Vagina (tissue), 2 donors: ENCODE data around the gene PDZK1IP1.

Experiments
- POLR2A ChIP-seq, 2 donors: fragments of 450-650 bp; IDR thresholded peaks; one replicate each; pipeline ENCODE4 v1.6.1; 2017; ENCODE audit warnings: antibody characterized with exemption in 2 of 2, mild to moderate bottlenecking in 2 of 2, moderate library complexity in 2 of 2
- TF ChIP-seq, protein P1 (sequence below), 3 experiments: fragments of 450-650 bp in 2 of 3; fragments of 200-600 bp in 1 of 3; sonication (generic) in 1 of 3; IDR thresholded peaks; one replicate each; pipeline ENCODE4 v1.5.1; 2017 to 2019; ENCODE audit warnings: antibody characterized with exemption in 3 of 3, mild to moderate bottlenecking in 2 of 3, moderate library complexity in 2 of 3

DNA sequence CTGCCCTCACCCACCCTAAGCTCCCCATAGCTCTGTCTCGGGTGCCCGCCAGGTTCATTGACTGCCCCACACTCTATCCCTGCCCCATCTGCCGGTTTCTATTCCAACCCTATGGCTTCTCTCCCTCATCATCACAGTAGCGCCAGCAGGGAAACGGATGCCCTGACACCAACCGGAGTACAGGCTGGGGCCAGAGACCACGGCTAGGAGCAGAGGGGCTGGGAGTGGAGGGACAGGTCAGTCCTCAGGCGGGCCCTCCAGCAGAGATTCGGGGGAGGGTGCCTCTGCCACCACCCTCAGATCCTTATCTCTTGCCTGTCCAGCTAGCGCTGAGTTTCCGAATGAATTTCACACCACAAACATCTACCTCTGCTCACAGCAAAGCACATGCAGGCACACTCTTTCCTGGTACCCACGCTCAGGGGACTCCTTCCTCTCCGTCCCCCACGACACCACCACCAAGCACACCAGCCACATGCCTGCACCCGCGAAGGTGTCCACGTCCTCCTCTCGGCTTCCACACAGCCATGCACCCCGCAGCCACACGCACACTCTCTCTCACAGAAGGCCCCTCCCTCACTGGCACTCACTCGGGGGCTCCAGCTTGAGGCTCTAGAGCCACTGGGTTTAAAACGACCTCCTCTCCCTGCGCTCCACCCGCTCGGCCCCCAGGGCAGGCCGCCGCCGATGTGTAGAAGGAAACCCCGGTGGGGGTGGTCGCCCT lies 35.0 kb upstream of the PDZK1IP1 start:
- TF ChIP-seq POLR2A (IDR thresholded peaks at IDR 0.05): no peak
- TF ChIP-seq, protein P1, sequence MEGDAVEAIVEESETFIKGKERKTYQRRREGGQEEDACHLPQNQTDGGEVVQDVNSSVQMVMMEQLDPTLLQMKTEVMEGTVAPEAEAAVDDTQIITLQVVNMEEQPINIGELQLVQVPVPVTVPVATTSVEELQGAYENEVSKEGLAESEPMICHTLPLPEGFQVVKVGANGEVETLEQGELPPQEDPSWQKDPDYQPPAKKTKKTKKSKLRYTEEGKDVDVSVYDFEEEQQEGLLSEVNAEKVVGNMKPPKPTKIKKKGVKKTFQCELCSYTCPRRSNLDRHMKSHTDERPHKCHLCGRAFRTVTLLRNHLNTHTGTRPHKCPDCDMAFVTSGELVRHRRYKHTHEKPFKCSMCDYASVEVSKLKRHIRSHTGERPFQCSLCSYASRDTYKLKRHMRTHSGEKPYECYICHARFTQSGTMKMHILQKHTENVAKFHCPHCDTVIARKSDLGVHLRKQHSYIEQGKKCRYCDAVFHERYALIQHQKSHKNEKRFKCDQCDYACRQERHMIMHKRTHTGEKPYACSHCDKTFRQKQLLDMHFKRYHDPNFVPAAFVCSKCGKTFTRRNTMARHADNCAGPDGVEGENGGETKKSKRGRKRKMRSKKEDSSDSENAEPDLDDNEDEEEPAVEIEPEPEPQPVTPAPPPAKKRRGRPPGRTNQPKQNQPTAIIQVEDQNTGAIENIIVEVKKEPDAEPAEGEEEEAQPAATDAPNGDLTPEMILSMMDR (IDR thresholded peaks at IDR 0.05): no peak
